HepG2 (cell line): ENCODE results near the gene SNX4. TPM values are rescaled to one million over a fixed set of nuclear protein-coding genes. Genes with fewer than 3 reads are reported as not detected.

Experiments used
- ATAD3A ChIP-seq: sonication (generic); formaldehyde crosslinking; IDR thresholded peaks from 2 replicates; pipeline ENCODE4 v1.4.0; 2020; ENCODE audit warnings: missing genetic modification reagents
- ATF6 ChIP-seq: sonication (generic); formaldehyde crosslinking; conservative IDR thresholded peaks from 2 replicates; pipeline ENCODE4 v1.4.0; 2020; ENCODE audit warnings: missing genetic modification reagents
- CHD4 ChIP-seq: fragments of 200-600 bp; sonication (generic); IDR thresholded peaks from 2 replicates; pipeline ENCODE4 v1.7.0; 2017; ENCODE audit warnings: mild to moderate bottlenecking, low read length, borderline replicate concordance
- HMGXB3 ChIP-seq: sonication (generic); formaldehyde crosslinking; IDR thresholded peaks from 2 replicates; pipeline ENCODE4 v1.4.0; 2020; ENCODE audit warnings: missing genetic modification reagents, borderline replicate concordance
- MIER3 ChIP-seq: IDR thresholded peaks from 2 replicates; pipeline ENCODE4 v1.6.1; 2016; ENCODE audit warnings: missing compliant biosample characterization, borderline replicate concordance
- NCOR1 ChIP-seq: fragments of 200-600 bp; sonication (generic); IDR thresholded peaks from 2 replicates; pipeline ENCODE4 v1.7.0; 2017; ENCODE audit warnings: antibody characterized with exemption, low read length, borderline replicate concordance
- TRAFD1 ChIP-seq: sonication (generic); formaldehyde crosslinking; IDR thresholded peaks from 2 replicates; pipeline ENCODE4 v1.5.1; 2020; ENCODE audit warnings: missing genetic modification reagents, mild to moderate bottlenecking, borderline replicate concordance
- ZNF75D ChIP-seq: sonication (generic); formaldehyde crosslinking; IDR thresholded peaks from 2 replicates; pipeline ENCODE4 v1.8.1; 2023; ENCODE audit warnings: missing genetic modification reagents, mild to moderate bottlenecking, borderline replicate concordance
- polyA plus RNA-seq, 8 experiments: library from polyadenylated mRNA; depleted of rRNA in 3 of 8; stranded (reverse) in 7 of 8; unstranded in 1 of 8; fragments of >200 nt; fragmentation: Illumina TruSeq in 4 of 8; extraction: Trizol in 4 of 8; gene quantifications; 2 replicates each; pipeline versions ENCODE4 v1.2.1 to v1.2.3, GENCODE V29; 2011 to 2016; ENCODE audit warnings: low read depth in 4 of 8, missing spikeins in 1 of 8, mixed read lengths in 1 of 8; ENCODE audit not compliant: insufficient read depth in 1 of 8
- total RNA-seq, 5 experiments: library from RNA; depleted of rRNA; stranded (reverse); fragments of >200 nt; fragmentation: Illumina TruSeq; extraction: Trizol; gene quantifications; 2 replicates each; pipeline ENCODE4 v1.2.3, GENCODE V29; 2016; ENCODE audit warnings: low read depth in 1 of 5

SNX4 gene
- total and polyA plus RNA-seq, 2 of the 13 experiments (the other 11 are each of a cell fraction or from before 2014, with no cell fraction given): 18.1 to 73.6 TPM

GRCh38 chr3:125556314-125556713 lies 36.3 kb upstream of the SNX4 start (continued):
- TF ChIP-seq ATF6 (CRISPR knock-in tag) (no peak), NCOR1 (no peak), MIER3 (CRISPR knock-in tag) (no peak), ZNF75D (no peak), CHD4 (no peak), HMGXB3 (CRISPR knock-in tag) (no peak), ATAD3A (CRISPR knock-in tag) (no peak), TRAFD1 (CRISPR knock-in tag) (no peak)
- TF ChIP-seq, all 625 proteins: peak for 0
